ENCODE results near the gene TGM2. TPM values are rescaled to one million over a fixed set of nuclear protein-coding genes. Genes with fewer than 3 reads are reported as not detected.

The TGM2 gene
- polyA plus RNA-seq, 1 donor (not counting 4 experiments of a cell fraction or from before 2014, with no cell fraction given), result 18.7 TPM

GRCh38 chr20:38098952-38099351 lies 66.1 kb downstream of the TGM2 start:
- Histone ChIP-seq H3K27ac (ENCODE audit: control insufficient read depth, insufficient read depth, low read length) (no peak overlapping the region), H3K79me2 (ENCODE audit: control insufficient read depth, insufficient read depth, low read length) (no peaks in the 10 kb centered on the region), H2AFZ (ENCODE audit: control insufficient read depth, low read length) (no peak overlapping the region), H4K20me1 (ENCODE audit: control insufficient read depth, extremely low read depth, insufficient read depth, low read length) (no peaks in the 10 kb centered on the region), H3K4me3 (ENCODE audit: control insufficient read depth in 2 of 3, extremely low read depth in 1 of 3, insufficient read depth in 2 of 3, low read depth in 1 of 3, low read length in 3 of 3) (no peak overlapping the region), H3K4me2 (ENCODE audit: control insufficient read depth, extremely low read depth, insufficient read depth, low read depth, low read length) (no peak overlapping the region), H3K4me1 (ENCODE audit: control insufficient read depth, extremely low read depth, insufficient read depth, low read length) (peaks cover 9% of the 10 kb centered on the region), H3K27me3 (ENCODE audit: control insufficient read depth, extremely low read depth, insufficient read depth, low read length) (no peaks in the 10 kb centered on the region), H3K9me1 (ENCODE audit: control insufficient read depth, extremely low read depth, insufficient read depth, low read length) (no peaks in the 10 kb centered on the region), H3K9me3 (ENCODE audit: control insufficient read depth, low read depth, low read length) (no peaks in the 10 kb centered on the region), H3K9ac (ENCODE audit: control insufficient read depth, extremely low read depth, insufficient read depth, low read length) (no peak overlapping the region), H3K36me3 (ENCODE audit: control insufficient read depth in 2 of 2, extremely low read depth in 1 of 2, insufficient read depth in 2 of 2, low read length in 2 of 2) (peaks cover 0 to 1% of the 10 kb centered on the region in 2 experiments)
- dilution Hi-C loops (cut with MboI; ENCODE audit: extremely low pct_ligation_motif_present, low sequenced_read_pairs), result no loop called here
- DNase-seq (ENCODE audit: low read depth, low spot score) (no peak), FAIRE-seq (no peak)
- TF ChIP-seq, protein P1, sequence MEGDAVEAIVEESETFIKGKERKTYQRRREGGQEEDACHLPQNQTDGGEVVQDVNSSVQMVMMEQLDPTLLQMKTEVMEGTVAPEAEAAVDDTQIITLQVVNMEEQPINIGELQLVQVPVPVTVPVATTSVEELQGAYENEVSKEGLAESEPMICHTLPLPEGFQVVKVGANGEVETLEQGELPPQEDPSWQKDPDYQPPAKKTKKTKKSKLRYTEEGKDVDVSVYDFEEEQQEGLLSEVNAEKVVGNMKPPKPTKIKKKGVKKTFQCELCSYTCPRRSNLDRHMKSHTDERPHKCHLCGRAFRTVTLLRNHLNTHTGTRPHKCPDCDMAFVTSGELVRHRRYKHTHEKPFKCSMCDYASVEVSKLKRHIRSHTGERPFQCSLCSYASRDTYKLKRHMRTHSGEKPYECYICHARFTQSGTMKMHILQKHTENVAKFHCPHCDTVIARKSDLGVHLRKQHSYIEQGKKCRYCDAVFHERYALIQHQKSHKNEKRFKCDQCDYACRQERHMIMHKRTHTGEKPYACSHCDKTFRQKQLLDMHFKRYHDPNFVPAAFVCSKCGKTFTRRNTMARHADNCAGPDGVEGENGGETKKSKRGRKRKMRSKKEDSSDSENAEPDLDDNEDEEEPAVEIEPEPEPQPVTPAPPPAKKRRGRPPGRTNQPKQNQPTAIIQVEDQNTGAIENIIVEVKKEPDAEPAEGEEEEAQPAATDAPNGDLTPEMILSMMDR (optimal IDR thresholded peaks at IDR 0.05 in 1 of 3, IDR thresholded peaks at IDR 0.05 in 1 of 3, conservative IDR thresholded peaks at IDR 0.05 in 1 of 3; ENCODE audit: extremely low read depth in 1 of 3, insufficient read depth in 2 of 3, low read length in 3 of 3), result no peak
- TF ChIP-seq EZH2 (IDR thresholded peaks at IDR 0.05; ENCODE audit: low read length), result no peak

- Histone ChIP-seq H4K20me1 (ENCODE audit: control insufficient read depth, extremely low read depth, insufficient read depth, low read length) (no peaks in the 10 kb centered on the region), H3K9ac (ENCODE audit: control insufficient read depth, extremely low read depth, insufficient read depth, low read length) (no peak overlapping the region), H3K4me3 (ENCODE audit: control insufficient read depth in 2 of 3, extremely low read depth in 1 of 3, insufficient read depth in 2 of 3, low read depth in 1 of 3, low read length in 3 of 3) (no peak overlapping the region), H3K9me3 (ENCODE audit: control insufficient read depth, low read depth, low read length) (no peaks in the 10 kb centered on the region), H3K79me2 (ENCODE audit: control insufficient read depth, insufficient read depth, low read length) (no peaks in the 10 kb centered on the region), H3K9me1 (ENCODE audit: control insufficient read depth, extremely low read depth, insufficient read depth, low read length) (no peaks in the 10 kb centered on the region), H3K4me2 (ENCODE audit: control insufficient read depth, extremely low read depth, insufficient read depth, low read depth, low read length) (no peak overlapping the region), H2AFZ (ENCODE audit: control insufficient read depth, low read length) (no peak overlapping the region), H3K27ac (ENCODE audit: control insufficient read depth, insufficient read depth, low read length) (no peak overlapping the region), H3K36me3 (ENCODE audit: control insufficient read depth in 2 of 2, extremely low read depth in 1 of 2, insufficient read depth in 2 of 2, low read length in 2 of 2) (peaks cover 10 to 20% of the 10 kb centered on the region in 2 experiments), H3K27me3 (ENCODE audit: control insufficient read depth, extremely low read depth, insufficient read depth, low read length) (no peaks in the 10 kb centered on the region), H3K4me1 (ENCODE audit: control insufficient read depth, extremely low read depth, insufficient read depth, low read length) (peaks cover 12% of the 10 kb centered on the region)
- DNase-seq (ENCODE audit: low read depth, low spot score), result no peak
- no peak for TF ChIP-seq EZH2 (IDR thresholded peaks at IDR 0.05; ENCODE audit: low read length)
- TF ChIP-seq, protein P1 (optimal IDR thresholded peaks at IDR 0.05 in 1 of 3, IDR thresholded peaks at IDR 0.05 in 1 of 3, conservative IDR thresholded peaks at IDR 0.05 in 1 of 3; ENCODE audit: extremely low read depth in 1 of 3, insufficient read depth in 2 of 3, low read length in 3 of 3), result no peak
- no peak for FAIRE-seq
- dilution Hi-C loops (cut with MboI; ENCODE audit: extremely low pct_ligation_motif_present, low sequenced_read_pairs), result no loop called here
Observed at GRCh38 chr20:38095017-38095686, 69.9 kb downstream of the TGM2 start.
